WTC11 (cell line): Measurements from ENCODE around the gene APMAP. TPM values are rescaled to one million over a fixed set of nuclear protein-coding genes. Genes with fewer than 3 reads are reported as not detected.

Experiments used
- ATAC-seq: fragments of 200-7000 bp; cut with Tn5 transposase; 2 replicates; pipeline ENCODE4 v1.10.0; 2021; ENCODE audit warnings: mild to moderate bottlenecking, moderate library complexity
- CTCF ChIA-PET: fragments of 300-600 bp; sonication (Branson Sonifier 250); formaldehyde crosslinking; loops from one replicate; lab custom pipeline; 2021; ENCODE audit warnings: antibody characterized with exemption; lab: Charles Lee
- POLR2A ChIA-PET: fragments of 350-600 bp; sonication (Branson Sonifier 250); formaldehyde crosslinking; loops from one replicate; lab custom pipeline; 2021; ENCODE audit warnings: antibody characterized with exemption; lab: Charles Lee
- DNase-seq: peaks from one replicate; pipeline ENCODE4 v3.0.0; 2021; ENCODE audit warnings: low spot score
- H3K27ac Mint-ChIP-seq: 2 replicates; pipeline ENCODE4 v1.8.0; 2021; ENCODE audit warnings: mixed read lengths
- H3K27me3 Mint-ChIP-seq: 2 replicates; pipeline ENCODE4 v1.8.0; 2021; ENCODE audit warnings: low read depth, mild to moderate bottlenecking, moderate library complexity, mixed read lengths
- H3K36me3 Mint-ChIP-seq: 2 replicates; pipeline ENCODE4 v1.8.0; 2021; ENCODE audit warnings: mixed read lengths
- H3K4me1 Mint-ChIP-seq: 2 replicates; pipeline ENCODE4 v1.8.0; 2022; ENCODE audit warnings: mixed read lengths
- H3K4me3 Mint-ChIP-seq: 2 replicates; pipeline ENCODE4 v1.8.0; 2021; ENCODE audit warnings: mild to moderate bottlenecking, moderate library complexity, mixed read lengths
- H3K9me3 Mint-ChIP-seq: 2 replicates; pipeline ENCODE4 v1.8.0; 2021; ENCODE audit warnings: mixed read lengths
- ARID4B ChIP-seq: sonication (generic); formaldehyde crosslinking; IDR thresholded peaks from 2 replicates; pipeline ENCODE4 v1.8.0; 2023; ENCODE audit warnings: missing genetic modification reagents, mild to moderate bottlenecking, borderline replicate concordance
- ATF1 ChIP-seq: sonication (generic); formaldehyde crosslinking; IDR thresholded peaks from 2 replicates; pipeline ENCODE4 v1.8.1; 2023; ENCODE audit warnings: mild to moderate bottlenecking, moderate library complexity, missing genetic modification reagents
- ATF6 ChIP-seq: sonication (generic); formaldehyde crosslinking; IDR thresholded peaks from 2 replicates; pipeline ENCODE4 v1.8.1; 2023; ENCODE audit warnings: mild to moderate bottlenecking, missing genetic modification reagents
- EMX1 ChIP-seq: fragments of 250-450 bp; sonication (Bioruptor Pico); IDR thresholded peaks from 2 replicates; pipeline ENCODE4 v1.8.0; 2021; ENCODE audit warnings: mild to moderate bottlenecking
- ERG ChIP-seq: fragments of 250-450 bp; sonication (Bioruptor Pico); IDR thresholded peaks from 2 replicates; pipeline ENCODE4 v1.8.0; 2021; ENCODE audit warnings: mild to moderate bottlenecking
- FOXP4 ChIP-seq: sonication (generic); formaldehyde crosslinking; IDR thresholded peaks from 2 replicates; pipeline ENCODE4 v1.8.0; 2022; ENCODE audit warnings: mild to moderate bottlenecking, missing genetic modification reagents
- GABPB1 ChIP-seq: sonication (generic); formaldehyde crosslinking; IDR thresholded peaks from 2 replicates; pipeline ENCODE4 v1.8.1; 2023; ENCODE audit warnings: mild to moderate bottlenecking, missing genetic modification reagents
- GRHL2 ChIP-seq: fragments of 250-450 bp; sonication (Bioruptor Pico); IDR thresholded peaks from 2 replicates; pipeline ENCODE4 v1.8.0; 2022; ENCODE audit warnings: mild to moderate bottlenecking, moderate library complexity; ENCODE audit not compliant: insufficient replicate concordance, severe bottlenecking
- HMGA2 ChIP-seq: fragments of 250-450 bp; sonication (Bioruptor Pico); IDR thresholded peaks from 2 replicates; pipeline ENCODE4 v1.4.0; 2021; ENCODE audit warnings: mild to moderate bottlenecking, moderate library complexity
- KAT7 ChIP-seq: sonication (generic); formaldehyde crosslinking; IDR thresholded peaks from 2 replicates; pipeline ENCODE4 v1.8.1; 2023; ENCODE audit warnings: missing genetic modification reagents, mild to moderate bottlenecking, borderline replicate concordance
- PRRX2 ChIP-seq: fragments of 250-450 bp; sonication (Bioruptor Pico); IDR thresholded peaks from 2 replicates; pipeline ENCODE4 v1.8.0; 2021; ENCODE audit warnings: mild to moderate bottlenecking
- RELA ChIP-seq: sonication (generic); formaldehyde crosslinking; IDR thresholded peaks from 2 replicates; pipeline ENCODE4 v1.8.1; 2022; ENCODE audit warnings: missing genetic modification reagents, mild to moderate bottlenecking, borderline replicate concordance
- SP1 ChIP-seq: sonication (generic); formaldehyde crosslinking; conservative IDR thresholded peaks from 2 replicates; pipeline ENCODE4 v1.8.1; 2022; ENCODE audit warnings: missing genetic modification reagents
- ZBTB21 ChIP-seq: sonication (generic); formaldehyde crosslinking; IDR thresholded peaks from 2 replicates; pipeline ENCODE4 v1.8.1; 2023; ENCODE audit warnings: mild to moderate bottlenecking, missing genetic modification reagents, borderline replicate concordance
- ZBTB43 ChIP-seq: sonication (generic); formaldehyde crosslinking; IDR thresholded peaks from 2 replicates; pipeline ENCODE4 v1.8.1; 2023; ENCODE audit warnings: mild to moderate bottlenecking, missing genetic modification reagents
- ZNF281 ChIP-seq: sonication (generic); formaldehyde crosslinking; IDR thresholded peaks from 2 replicates; pipeline ENCODE4 v1.8.0; 2023; ENCODE audit warnings: mild to moderate bottlenecking, missing genetic modification reagents
- ZNF532 ChIP-seq: fragments of 250-450 bp; sonication (Bioruptor Pico); IDR thresholded peaks from 2 replicates; pipeline ENCODE4 v1.9.0; 2021; ENCODE audit warnings: mild to moderate bottlenecking, borderline replicate concordance
- total RNA-seq: library from RNA; stranded (reverse); gene quantifications from 3 replicates; pipeline ENCODE4 v1.2.3, GENCODE V29; 2021

Gene APMAP
- total RNA-seq, 1 experiment from 2014 or later = 55.3 TPM

GRCh38 chr20:24939036-24939435, 53.5 kb downstream of the APMAP start (continued):
- TF ChIP-seq GRHL2 (CRISPR knock-in tag) (no peak), FOXP4 (CRISPR knock-in tag) (no peak), ERG (CRISPR knock-in tag) (no peak), ZBTB43 (no peak), ZBTB21 (CRISPR knock-in tag) (no peak)

GRCh38 chr20:24938498-24938897, 54.1 kb downstream of the APMAP start:
- Mint-ChIP-seq H3K4me1 (no peaks in the 10 kb centered on the region), H3K27me3 (no peaks in the 10 kb centered on the region; the same call in none of the 2 replicates), H3K9me3 (peaks cover 44% of the 10 kb centered on the region), H3K36me3 (peaks cover 18% of the 10 kb centered on the region), H3K4me3 (no peak overlapping the region), H3K27ac (no peak overlapping the region)
- CTCF ChIA-PET = no interaction called here
- DNase-seq (no peak), ATAC-seq (no peak)
- POLR2A ChIA-PET = no interaction called here
- TF ChIP-seq HMGA2 (CRISPR knock-in tag) (no peak), RELA (CRISPR knock-in tag) (no peak), KAT7 (no peak), GABPB1 (no peak), ARID4B (CRISPR knock-in tag) (no peak), ZNF532 (CRISPR knock-in tag) (no peak), SP1 (CRISPR knock-in tag) (no peak), PRRX2 (CRISPR knock-in tag) (no peak), ZNF281 (no peak), ATF6 (CRISPR knock-in tag) (no peak), ATF1 (CRISPR knock-in tag) (no peak), EMX1 (CRISPR knock-in tag) (no peak), GRHL2 (CRISPR knock-in tag) (no peak)
